SH-SY5Y (cell line): ENCODE data around the gene STARD9.

Source experiments
- GATA2 ChIP-seq: IDR thresholded peaks from 2 replicates; pipeline ENCODE4 v1.6.1; 2011; ENCODE audit warnings: mild to moderate bottlenecking, low read depth, low read length
- GATA3 ChIP-seq: IDR thresholded peaks from 2 replicates; pipeline ENCODE4 v1.6.1; 2011; ENCODE audit warnings: low read depth, mild to moderate bottlenecking, low read length, moderate library complexity

DNA sequence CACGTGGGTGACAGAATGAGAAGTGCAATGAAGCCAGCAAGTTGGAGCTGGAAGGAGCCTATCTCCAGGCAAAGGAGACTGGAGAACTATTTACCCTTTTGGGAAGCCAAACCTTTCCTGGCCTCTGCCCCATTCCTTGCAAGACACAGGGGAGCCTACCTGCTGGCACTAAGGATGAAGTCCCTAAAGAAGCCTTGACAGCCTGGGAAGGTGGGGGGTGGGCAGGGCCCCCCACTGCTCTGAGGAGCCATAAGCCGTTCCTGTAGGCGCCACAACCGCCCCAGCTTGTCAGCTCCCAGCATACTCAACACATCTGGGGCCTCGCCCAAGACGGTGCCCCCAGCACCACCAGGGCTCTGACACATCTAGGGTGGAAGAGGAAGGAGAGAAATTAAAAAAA is 156.1 kb downstream of the STARD9 start:
- no peak for TF ChIP-seq GATA3
- no peak for TF ChIP-seq GATA2
